A549 treated with CpdA at 1 μM for 4 hours (cell line): Measurements from ENCODE around the gene CEP126. TPM values are rescaled to one million over a fixed set of nuclear protein-coding genes. Genes with fewer than 3 reads are reported as not detected.

Experiments
- total RNA-seq: library from RNA; stranded (reverse); fragments of 200-300 nt; extraction: Qiagen RNA extraction; gene quantifications from 5 replicates; pipeline ENCODE4 v1.2.3, GENCODE V29; 2022; ENCODE audit warnings: low read depth

CEP126 gene, protein sequence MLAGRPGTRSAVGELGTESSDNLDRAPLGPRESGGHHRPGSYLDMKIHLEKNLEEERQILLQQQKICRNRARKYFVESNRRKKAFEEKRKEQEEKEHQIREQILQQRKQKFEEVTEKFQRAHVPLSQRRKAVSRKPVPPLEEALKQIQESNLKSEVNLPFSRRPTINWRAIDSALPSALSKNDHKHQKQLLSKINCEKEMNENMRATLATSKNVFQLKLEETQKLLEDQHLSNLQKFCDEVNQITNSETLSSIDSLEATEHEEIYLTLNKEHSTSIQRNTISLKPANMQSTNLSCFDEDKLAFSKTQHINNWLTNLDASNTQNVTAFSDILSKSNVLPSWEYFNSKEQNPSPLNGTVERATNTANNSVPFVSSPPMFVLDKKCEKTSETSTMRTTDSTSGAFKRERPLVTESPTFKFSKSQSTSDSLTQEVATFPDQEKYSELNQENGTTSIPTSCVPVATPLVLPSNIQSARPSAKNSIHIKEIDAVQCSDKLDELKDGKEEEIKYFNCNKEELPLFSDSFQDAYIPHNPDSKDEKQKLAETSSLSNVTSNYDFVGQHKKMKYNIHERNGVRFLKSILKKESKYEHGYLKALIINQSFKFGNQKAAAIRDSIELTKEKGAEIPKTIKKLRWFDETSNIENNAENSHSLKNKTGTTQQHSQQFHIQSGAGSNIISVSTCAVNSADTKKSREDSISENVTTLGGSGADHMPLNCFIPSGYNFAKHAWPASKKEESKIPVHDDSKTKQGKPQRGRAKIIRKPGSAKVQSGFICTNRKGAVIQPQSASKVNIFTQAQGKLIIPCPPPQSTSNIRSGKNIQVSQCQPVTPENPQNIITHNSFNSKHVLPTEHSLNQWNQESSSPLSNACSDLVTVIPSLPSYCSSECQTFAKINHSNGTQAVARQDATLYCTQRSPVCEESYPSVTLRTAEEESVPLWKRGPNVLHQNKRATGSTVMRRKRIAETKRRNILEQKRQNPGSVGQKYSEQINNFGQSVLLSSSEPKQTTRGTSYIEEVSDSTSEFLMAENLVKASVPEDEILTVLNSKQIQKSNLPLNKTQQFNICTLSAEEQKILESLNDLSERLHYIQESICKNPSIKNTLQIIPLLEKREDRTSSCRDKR
- 3.1 to 3.8 TPM (median 3.5 TPM) in 5 replicates for total RNA-seq

DNA sequence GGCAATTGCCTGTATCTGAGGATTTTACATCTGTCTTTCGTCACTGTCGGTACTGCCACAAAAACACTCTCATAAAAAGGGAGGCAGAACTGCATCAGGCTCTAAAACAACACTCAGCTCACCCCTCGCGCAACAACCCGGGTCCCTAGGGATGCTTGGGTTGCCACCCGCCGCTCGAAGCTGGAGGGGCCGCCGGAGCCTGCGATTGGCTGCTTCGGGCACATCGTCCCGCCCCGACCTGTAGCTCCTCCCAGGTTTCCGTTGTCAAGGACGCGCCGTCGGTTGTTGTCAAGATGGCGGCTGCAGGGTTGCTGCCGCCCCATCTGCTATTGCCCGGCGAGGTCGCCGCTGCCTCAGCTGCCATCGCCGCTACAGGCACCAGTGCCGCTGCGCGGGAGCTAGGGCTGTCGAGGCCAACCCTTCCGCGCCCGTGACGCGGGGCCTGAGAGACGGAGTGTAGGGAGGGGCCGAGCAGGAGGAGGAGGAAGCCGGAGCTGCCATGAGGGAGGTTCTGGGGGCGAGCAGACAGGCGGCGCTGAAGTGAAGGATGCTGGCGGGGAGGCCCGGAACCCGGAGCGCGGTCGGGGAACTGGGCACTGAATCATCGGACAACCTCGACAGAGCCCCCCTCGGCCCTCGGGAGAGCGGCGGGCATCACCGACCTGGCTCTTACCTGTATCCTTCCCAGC lies at the start of gene CEP126:
Gene CEP126, plus strand, starts transcription at position 273 of the 689 bp plus-strand sequence. Its CDS starts 275 bp downstream, at position 548.

DNA sequence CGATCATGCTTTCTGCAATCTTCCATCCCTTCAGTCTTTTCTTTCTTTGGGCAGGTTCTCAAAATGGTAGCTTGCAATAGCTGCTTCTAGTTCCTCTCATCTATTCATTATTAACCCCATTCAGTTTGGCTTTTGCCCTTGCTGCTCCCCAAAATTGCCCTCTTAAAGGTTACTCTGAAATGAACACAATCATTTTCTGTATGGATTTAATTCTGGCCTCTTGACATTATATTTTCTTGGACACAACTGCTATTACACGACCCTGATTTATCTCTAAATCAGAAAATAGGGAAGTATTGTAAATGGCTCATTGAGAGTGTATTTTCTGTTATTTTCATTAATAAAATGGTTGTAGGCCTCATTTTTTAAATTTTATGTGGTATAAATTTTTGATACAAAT lies 1.6 kb downstream of the CEP126 start, which contains the start of gene ANGPTL5:
Gene ANGPTL5, minus strand, starts transcription at position 101 of the 400 bp plus-strand sequence. CDS start 8,613 bp downstream, outside the sequence.

DNA sequence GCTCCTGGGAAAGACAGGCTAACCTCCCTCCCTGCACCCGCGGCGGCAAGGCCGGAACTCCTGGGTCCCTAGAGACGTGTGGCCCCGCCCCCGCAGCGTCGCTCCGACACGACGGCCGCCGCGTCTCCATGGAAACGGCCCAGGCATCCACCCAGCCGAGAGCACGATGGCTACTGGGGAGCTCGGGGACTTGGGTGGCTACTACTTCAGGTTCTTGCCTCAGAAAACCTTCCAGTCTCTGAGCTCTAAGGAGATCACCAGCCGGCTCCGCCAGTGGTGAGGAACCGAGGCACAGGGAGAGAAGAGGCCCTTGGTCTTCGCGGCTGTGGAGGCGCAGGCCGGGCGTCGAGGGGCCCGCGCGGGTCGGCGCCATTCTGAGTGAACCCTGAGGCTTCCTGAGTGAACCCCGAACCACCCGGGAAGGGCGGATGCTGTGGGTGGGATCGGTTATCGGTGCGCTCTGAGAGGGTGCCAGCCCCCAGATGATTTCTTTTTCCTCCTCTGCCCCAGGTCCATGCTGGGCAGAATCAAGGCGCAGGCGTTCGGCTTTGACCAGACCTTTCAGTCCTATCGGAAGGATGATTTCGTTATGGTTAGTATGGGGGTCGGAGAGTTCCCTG lies 132.6 kb downstream of the CEP126 start, which contains the start of gene CFAP300:
Gene CFAP300, plus strand, starts transcription at position 133 of the 620 bp plus-strand sequence. Its CDS starts 34 bp downstream, at position 167.

Other genes starting within 250 kb of the CEP126 start
- not detected in 5 replicates for gene ANGPTL5, start 1.5 kb downstream of the CEP126 start, total RNA-seq
- 4.4 to 5.9 TPM (median 5.6 TPM) in 5 replicates for gene CFAP300, start 132.4 kb downstream of the CEP126 start, total RNA-seq
- 40.7 to 52.2 TPM (median 52.1 TPM) in 5 replicates for gene YAP1, start 195.4 kb downstream of the CEP126 start, total RNA-seq